OCI-M2 (cell line): ENCODE results near the gene DZIP1.
"Not testable (repeated sequence)": the region's sequence is repeated elsewhere in the genome, so short reads cannot be mapped to it uniquely, and the experiment has no call there.

Experiments used
- DNase-seq: peaks from one replicate; lab custom pipeline; 2025; ENCODE audit not compliant: unreplicated experiment; lab: John Stamatoyannopoulos, UW

DZIP1 gene

GRCh38 chr13:95603887-95604555, 40.5 kb downstream of the DZIP1 start:
- no peak for DNase-seq

GRCh38 chr13:95601906-95602305, 42.6 kb downstream of the DZIP1 start:
- no peak for DNase-seq

- no peak for DNase-seq
Observed at GRCh38 chr13:95601216-95601615, 43.3 kb downstream of the DZIP1 start.

- DNase-seq, result no peak
Observed at GRCh38 chr13:95596701-95597100, 47.8 kb downstream of the DZIP1 start.

- no peak for DNase-seq
Observed at GRCh38 chr13:95593462-95593861, 51.0 kb downstream of the DZIP1 start.

GRCh38 chr13:95588721-95589120, 55.8 kb downstream of the DZIP1 start:
- no peak for DNase-seq

GRCh38 chr13:95588134-95588533, 56.4 kb downstream of the DZIP1 start:
- DNase-seq, result no peak

- no peak for DNase-seq
Observed at GRCh38 chr13:95585867-95586266, 58.6 kb downstream of the DZIP1 start.

- DNase-seq, result no peak
Observed at GRCh38 chr13:95579303-95579702, 65.2 kb downstream of the DZIP1 start.

GRCh38 chr13:95573221-95573620, 71.3 kb downstream of the DZIP1 start:
- DNase-seq, result no peak

- no peak for DNase-seq
Observed at GRCh38 chr13:95571941-95572340, 72.6 kb downstream of the DZIP1 start.

- no peak for DNase-seq
Observed at GRCh38 chr13:95570016-95570415, 74.5 kb downstream of the DZIP1 start.

GRCh38 chr13:95568131-95568530, 76.4 kb downstream of the DZIP1 start:
- DNase-seq, result no peak

GRCh38 chr13:95565758-95566157, 78.7 kb downstream of the DZIP1 start:
- not testable (repeated sequence) for DNase-seq

- DNase-seq, result no peak
Observed at GRCh38 chr13:95564733-95565291, 79.7 kb downstream of the DZIP1 start.

- no peak for DNase-seq
Observed at GRCh38 chr13:95564091-95564490, 80.4 kb downstream of the DZIP1 start.

- no peak for DNase-seq
Observed at GRCh38 chr13:95560387-95560786, 84.1 kb downstream of the DZIP1 start.

- DNase-seq, result no peak
Observed at GRCh38 chr13:95559100-95559499, 85.4 kb downstream of the DZIP1 start.

GRCh38 chr13:95557013-95557412, 87.5 kb downstream of the DZIP1 start:
- DNase-seq, result no peak

GRCh38 chr13:95553581-95554385, 90.7 kb downstream of the DZIP1 start:
- DNase-seq, result no peak

GRCh38 chr13:95552539-95553441, 91.7 kb downstream of the DZIP1 start, which contains the start of gene CLDN10:
CLDN10 (plus strand) TSS chr13:95552720; CDS start chr13:95552754, 34 bp downstream.
- DNase-seq, result no peak
